SU-DHL-6 (cell line): ENCODE measurements around the gene GPRC5C.

Experiments used
- H2AFZ ChIP-seq: fragments of 200-600 bp; sonication (generic); 2 replicates; pipeline ENCODE4 v1.6.1; 2014; ENCODE audit warnings: low read depth, mild to moderate bottlenecking, moderate library complexity, mixed read lengths, antibody characterized with exemption, low read length; ENCODE audit not compliant: severe bottlenecking
- H3F3A ChIP-seq: fragments of 200-600 bp; shearing (Covaris generic); 2 replicates; pipeline ENCODE4 v1.6.0; 2016; ENCODE audit warnings: antibody characterized with exemption, mild to moderate bottlenecking; ENCODE audit not compliant: insufficient read depth
- H3K27ac ChIP-seq: fragments of 200-600 bp; sonication (generic); 2 replicates; pipeline ENCODE4 v1.5.1; 2016; ENCODE audit warnings: low read depth, mild to moderate bottlenecking, low read length, moderate library complexity, mixed read lengths
- H3K27me3 ChIP-seq: fragments of 200-600 bp; sonication (generic), shearing (Covaris generic); 2 replicates; pipeline ENCODE4 v1.6.0; 2014; ENCODE audit warnings: mild to moderate bottlenecking, low read length
- H3K36me3 ChIP-seq: fragments of 200-600 bp; sonication (generic); 2 replicates; pipeline ENCODE4 v1.6.1; 2014; ENCODE audit warnings: mild to moderate bottlenecking, low read length, mixed read lengths
- H3K4me2 ChIP-seq: fragments of 300-600, 200-600 bp; shearing (Covaris generic), sonication (generic); 2 replicates; pipeline ENCODE4 v1.6.0; 2014; ENCODE audit warnings: low read length, low read depth, mild to moderate bottlenecking; ENCODE audit not compliant: poor library complexity, severe bottlenecking
- H3K4me3 ChIP-seq: fragments of 200-600 bp; sonication (generic); 2 replicates; pipeline ENCODE4 v1.5.1; 2014; ENCODE audit warnings: antibody characterized with exemption, low read length, mild to moderate bottlenecking, mixed read lengths; ENCODE audit not compliant: insufficient read depth, poor library complexity, severe bottlenecking
- H3K79me2 ChIP-seq: fragments of 200-600 bp; sonication (generic); 2 replicates; pipeline ENCODE4 v1.6.1; 2014; ENCODE audit warnings: mild to moderate bottlenecking, low read length, moderate library complexity; ENCODE audit not compliant: insufficient read depth
- H3K9ac ChIP-seq: fragments of 200-600 bp; sonication (generic); 2 replicates; pipeline ENCODE4 v1.7.0; 2014; ENCODE audit warnings: mild to moderate bottlenecking, low read length
- H3K9me2 ChIP-seq: fragments of 200-600 bp; sonication (generic); replicated peaks from 2 replicates; pipeline ENCODE4 v1.6.1; 2014; ENCODE audit warnings: low read length; ENCODE audit not compliant: insufficient read depth
- H3K9me3 ChIP-seq: fragments of 200-600 bp; sonication (generic); 2 replicates; pipeline ENCODE4 v1.6.1; 2014; ENCODE audit warnings: low read length, mixed read lengths; ENCODE audit not compliant: insufficient read depth
- H4K20me1 ChIP-seq: fragments of 200-600 bp; sonication (generic); 2 replicates; pipeline ENCODE4 v1.6.1; 2014; ENCODE audit warnings: low read depth, mild to moderate bottlenecking, antibody characterized with exemption, low read length, moderate library complexity, mixed read lengths
- EZH2phosphoT487 ChIP-seq: fragments of 200-600 bp; sonication (generic), shearing (Covaris generic); conservative IDR thresholded peaks from 2 replicates; pipeline ENCODE4 v1.6.1; 2018; ENCODE audit warnings: mild to moderate bottlenecking, antibody characterized with exemption, low read length, moderate library complexity, mixed read lengths
- TF ChIP-seq, protein P1 (sequence below): fragments of 200-600 bp; sonication (generic); IDR thresholded peaks from one replicate; pipeline ENCODE4 v1.5.1; 2017; ENCODE audit warnings: antibody characterized with exemption, mild to moderate bottlenecking, low read length, moderate library complexity; ENCODE audit not compliant: insufficient read depth, poor library complexity, severe bottlenecking

The GPRC5C gene

DNA sequence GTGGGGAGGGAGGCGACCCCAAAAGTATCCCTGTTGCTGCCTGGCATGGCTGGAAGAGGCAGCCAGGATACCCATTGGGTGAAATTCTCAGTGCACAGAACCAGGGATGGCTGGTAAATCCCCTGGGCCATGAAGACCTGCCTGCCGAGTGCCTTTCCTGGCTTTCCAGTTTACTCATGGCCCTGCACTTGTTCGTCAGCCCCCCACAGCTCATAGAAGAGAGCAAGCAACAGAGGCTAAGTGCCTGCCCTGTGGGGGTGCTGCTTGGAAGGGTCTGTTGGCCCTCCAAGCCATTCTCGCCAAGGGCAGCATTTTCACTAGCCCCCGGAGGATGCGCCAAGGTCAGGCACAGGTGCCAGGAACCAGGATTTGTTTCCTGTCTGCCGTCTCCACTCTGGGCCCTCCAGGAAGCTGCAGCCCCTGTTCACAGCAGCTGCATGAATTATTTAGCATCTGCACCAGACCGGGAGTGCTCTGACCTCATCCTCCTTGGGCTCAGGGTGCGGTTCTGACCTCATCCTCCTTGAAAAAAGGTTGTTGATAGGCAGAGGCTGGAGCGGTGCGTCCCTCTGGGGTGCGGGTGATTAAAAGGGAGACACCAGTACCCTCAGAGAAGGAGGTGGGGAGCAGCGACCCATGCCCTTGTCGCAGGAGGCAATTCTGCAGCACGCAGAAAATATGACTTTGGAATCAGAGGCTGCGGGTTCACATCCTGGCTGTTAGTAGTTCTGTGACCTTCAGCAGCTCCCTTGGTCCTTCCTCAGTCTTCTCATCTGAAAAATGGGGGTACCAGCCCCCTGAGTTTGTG lies 20.3 kb downstream of the GPRC5C start:
- Histone ChIP-seq H3K4me2 (no peak overlapping the region), H3K79me2 (no peaks in the 10 kb centered on the region)

GRCh38 chr17:74452841-74453661 lies 21.2 kb downstream of the GPRC5C start:
- H3K27me3 ChIP-seq, result no peaks in the 10 kb centered on the region
- no peaks in the 10 kb centered on the region for H3K36me3 ChIP-seq
- TF ChIP-seq EZH2phosphoT487, result no peak
- TF ChIP-seq, protein P1, sequence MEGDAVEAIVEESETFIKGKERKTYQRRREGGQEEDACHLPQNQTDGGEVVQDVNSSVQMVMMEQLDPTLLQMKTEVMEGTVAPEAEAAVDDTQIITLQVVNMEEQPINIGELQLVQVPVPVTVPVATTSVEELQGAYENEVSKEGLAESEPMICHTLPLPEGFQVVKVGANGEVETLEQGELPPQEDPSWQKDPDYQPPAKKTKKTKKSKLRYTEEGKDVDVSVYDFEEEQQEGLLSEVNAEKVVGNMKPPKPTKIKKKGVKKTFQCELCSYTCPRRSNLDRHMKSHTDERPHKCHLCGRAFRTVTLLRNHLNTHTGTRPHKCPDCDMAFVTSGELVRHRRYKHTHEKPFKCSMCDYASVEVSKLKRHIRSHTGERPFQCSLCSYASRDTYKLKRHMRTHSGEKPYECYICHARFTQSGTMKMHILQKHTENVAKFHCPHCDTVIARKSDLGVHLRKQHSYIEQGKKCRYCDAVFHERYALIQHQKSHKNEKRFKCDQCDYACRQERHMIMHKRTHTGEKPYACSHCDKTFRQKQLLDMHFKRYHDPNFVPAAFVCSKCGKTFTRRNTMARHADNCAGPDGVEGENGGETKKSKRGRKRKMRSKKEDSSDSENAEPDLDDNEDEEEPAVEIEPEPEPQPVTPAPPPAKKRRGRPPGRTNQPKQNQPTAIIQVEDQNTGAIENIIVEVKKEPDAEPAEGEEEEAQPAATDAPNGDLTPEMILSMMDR, result no peak
- no peak overlapping the region for H3K4me3 ChIP-seq
- H3K4me2 ChIP-seq, result no peak overlapping the region
- no peaks in the 10 kb centered on the region for H3K9me2 ChIP-seq
- no peaks in the 10 kb centered on the region for H3K79me2 ChIP-seq
- H4K20me1 ChIP-seq, result no peaks in the 10 kb centered on the region
- H3K27ac ChIP-seq, result no peak overlapping the region
- H3K9me3 ChIP-seq, result no peaks in the 10 kb centered on the region
- H2AFZ ChIP-seq, result no peak overlapping the region
- H3F3A ChIP-seq, result no peaks in the 10 kb centered on the region
- no peak overlapping the region for H3K9ac ChIP-seq

More for the DNA sequence above, 20.3 kb downstream of the GPRC5C start:
- Histone ChIP-seq H3K27ac (no peak overlapping the region), H3K9me3 (no peaks in the 10 kb centered on the region), H2AFZ (no peak overlapping the region), H3K27me3 (no peaks in the 10 kb centered on the region), H3F3A (no peaks in the 10 kb centered on the region), H3K36me3 (no peaks in the 10 kb centered on the region), H3K9me2 (no peaks in the 10 kb centered on the region), H3K9ac (no peak overlapping the region), H3K4me3 (no peak overlapping the region), H4K20me1 (no peaks in the 10 kb centered on the region)
- TF ChIP-seq, protein P1, result no peak

GRCh38 chr17:74453665-74454196 lies 21.8 kb downstream of the GPRC5C start:
- Histone ChIP-seq H2AFZ (no peak overlapping the region), H4K20me1 (no peaks in the 10 kb centered on the region), H3K9me3 (no peaks in the 10 kb centered on the region), H3K27me3 (no peaks in the 10 kb centered on the region), H3K9ac (no peak overlapping the region), H3K9me2 (no peaks in the 10 kb centered on the region), H3K79me2 (no peaks in the 10 kb centered on the region), H3K27ac (no peak overlapping the region), H3K4me2 (no peak overlapping the region), H3K4me3 (no peak overlapping the region), H3F3A (no peaks in the 10 kb centered on the region), H3K36me3 (no peaks in the 10 kb centered on the region)
- TF ChIP-seq EZH2phosphoT487, result no peak
- TF ChIP-seq, protein P1, result no peak
